ENCODE data around the gene DST.

The DST gene

GRCh38 chr6:56480654-56481337 lies 161.9 kb downstream of the DST start:
- no peak for DNase-seq (ENCODE audit: low read depth)

GRCh38 chr6:56480246-56480645 lies 162.4 kb downstream of the DST start:
- DNase-seq (ENCODE audit: low read depth), result no peak

GRCh38 chr6:56479381-56479780 lies 163.3 kb downstream of the DST start:
- DNase-seq (ENCODE audit: low read depth), result no peak

- no peak for DNase-seq (ENCODE audit: low read depth)
Observed at GRCh38 chr6:56478202-56478601, 164.5 kb downstream of the DST start.

GRCh38 chr6:56477241-56477640 lies 165.4 kb downstream of the DST start:
- DNase-seq (ENCODE audit: low read depth), result no peak

GRCh38 chr6:56475736-56476457 lies 166.8 kb downstream of the DST start:
- no peak for DNase-seq (ENCODE audit: low read depth)

GRCh38 chr6:56474532-56474931 lies 168.2 kb downstream of the DST start:
- no peak for DNase-seq (ENCODE audit: low read depth)

- no peak for DNase-seq (ENCODE audit: low read depth)
Observed at GRCh38 chr6:56463443-56463842, 179.2 kb downstream of the DST start.

- no peak for DNase-seq (ENCODE audit: low read depth)
Observed at GRCh38 chr6:56459030-56459805, 183.5 kb downstream of the DST start.

- no peak for DNase-seq (ENCODE audit: low read depth)
Observed at GRCh38 chr6:56458324-56458884, 184.3 kb downstream of the DST start.

GRCh38 chr6:56456785-56457184 lies 185.9 kb downstream of the DST start:
- DNase-seq (ENCODE audit: low read depth), result no peak

GRCh38 chr6:56450882-56451739 lies 191.6 kb downstream of the DST start:
- DNase-seq (ENCODE audit: low read depth), result no peak

GRCh38 chr6:56450376-56450775 lies 192.3 kb downstream of the DST start:
- no peak for DNase-seq (ENCODE audit: low read depth)

GRCh38 chr6:56448046-56448445 lies 194.6 kb downstream of the DST start:
- DNase-seq (ENCODE audit: low read depth), result no peak

- DNase-seq (ENCODE audit: low read depth), result no peak
Observed at GRCh38 chr6:56445818-56446217, 196.9 kb downstream of the DST start.

GRCh38 chr6:56444855-56445254 lies 197.8 kb downstream of the DST start:
- DNase-seq (ENCODE audit: low read depth), result no peak

GRCh38 chr6:56440551-56440981 lies 202.1 kb downstream of the DST start:
- DNase-seq (ENCODE audit: low read depth), result no peak

- DNase-seq (ENCODE audit: low read depth), result no peak
Observed at GRCh38 chr6:56437171-56437900, 205.4 kb downstream of the DST start.

GRCh38 chr6:56435754-56436153 lies 206.9 kb downstream of the DST start:
- DNase-seq (ENCODE audit: low read depth), result no peak

GRCh38 chr6:56435326-56435725 lies 207.4 kb downstream of the DST start:
- DNase-seq (ENCODE audit: low read depth), result no peak

- no peak for DNase-seq (ENCODE audit: low read depth)
Observed at GRCh38 chr6:56434606-56435005, 208.1 kb downstream of the DST start.

Data from activated gamma-delta T cell treated with anti-CD3 and anti-CD28 coated beads, Interleukin-2, amount 50 U/mL, for 16 hours (primary cell).